ENCODE results near the gene DTNB.

DTNB gene

GRCh38 chr2:25499157-25499556 is 174.2 kb downstream of the DTNB start:
- no peak overlapping the region for H3K4me2 ChIP-seq
- TF ChIP-seq Cebpa-rat (IDR thresholded peaks at IDR 0.05), result no peak

GRCh38 chr2:25497918-25498407 is 175.4 kb downstream of the DTNB start:
- Histone ChIP-seq H3K9ac (no peak overlapping the region), H3K4me3 (no peak overlapping the region), H3K27ac (no peak overlapping the region), H3K4me2 (no peak overlapping the region), H3K36me3 (peaks cover 8% of the 10 kb centered on the region; the same call in 1 of the 2 replicates), H3K4me1 (peaks cover 10% of the 10 kb centered on the region), H4K20me1 (no peaks in the 10 kb centered on the region), H3K9me3 (no peaks in the 10 kb centered on the region), H3K27me3 (no peaks in the 10 kb centered on the region)
- no peak for TF ChIP-seq Cebpa-rat (IDR thresholded peaks at IDR 0.05)

More at GRCh38 chr2:25499157-25499556, 174.2 kb downstream of the DTNB start:
- Histone ChIP-seq H3K9me3 (no peaks in the 10 kb centered on the region), H3K4me3 (no peak overlapping the region), H3K27me3 (no peaks in the 10 kb centered on the region), H3K9ac (no peak overlapping the region), H3K36me3 (peaks cover 8% of the 10 kb centered on the region; the same call in 1 of the 2 replicates), H4K20me1 (no peaks in the 10 kb centered on the region), H3K4me1 (peaks cover 10% of the 10 kb centered on the region), H3K27ac (no peak overlapping the region)

GRCh38 chr2:25497229-25497917 is 176.0 kb downstream of the DTNB start:
- H3K4me3 ChIP-seq, result no peak overlapping the region
- no peak overlapping the region for H3K4me2 ChIP-seq
- H3K27ac ChIP-seq, result no peak overlapping the region
- peaks cover 10% of the 10 kb centered on the region for H3K4me1 ChIP-seq
- no peak for TF ChIP-seq Cebpa-rat (IDR thresholded peaks at IDR 0.05)
- H3K36me3 ChIP-seq, result peaks cover 8% of the 10 kb centered on the region; the same call in 1 of the 2 replicates
- no peaks in the 10 kb centered on the region for H3K9me3 ChIP-seq
- H3K9ac ChIP-seq, result no peak overlapping the region
- no peaks in the 10 kb centered on the region for H4K20me1 ChIP-seq
- no peaks in the 10 kb centered on the region for H3K27me3 ChIP-seq

- Histone ChIP-seq H3K27ac (no peak overlapping the region), H3K9me3 (no peaks in the 10 kb centered on the region), H3K36me3 (peaks cover 8% of the 10 kb centered on the region; the same call in 1 of the 2 replicates), H4K20me1 (no peaks in the 10 kb centered on the region), H3K9ac (no peak overlapping the region), H3K27me3 (no peaks in the 10 kb centered on the region), H3K4me2 (no peak overlapping the region), H3K4me1 (peaks cover 10% of the 10 kb centered on the region), H3K4me3 (no peak overlapping the region)
- no peak for TF ChIP-seq Cebpa-rat (IDR thresholded peaks at IDR 0.05)
Observed at GRCh38 chr2:25494616-25495015, 178.8 kb downstream of the DTNB start.

GRCh38 chr2:25493207-25493606 is 180.2 kb downstream of the DTNB start:
- Histone ChIP-seq H3K9ac (no peak overlapping the region), H3K27ac (no peak overlapping the region), H3K4me1 (peaks cover 10% of the 10 kb centered on the region), H3K27me3 (no peaks in the 10 kb centered on the region), H4K20me1 (no peaks in the 10 kb centered on the region), H3K4me3 (no peak overlapping the region), H3K9me3 (no peaks in the 10 kb centered on the region), H3K4me2 (no peak overlapping the region), H3K36me3 (peaks cover 5% of the 10 kb centered on the region; the same call in 1 of the 2 replicates)
- TF ChIP-seq Cebpa-rat (IDR thresholded peaks at IDR 0.05), result no peak

- Histone ChIP-seq H3K36me3 (peaks cover 5% of the 10 kb centered on the region; the same call in 1 of the 2 replicates), H3K4me1 (peaks cover 10% of the 10 kb centered on the region), H3K9ac (no peak overlapping the region), H4K20me1 (no peaks in the 10 kb centered on the region), H3K27me3 (no peaks in the 10 kb centered on the region), H3K4me3 (no peak overlapping the region), H3K27ac (no peak overlapping the region), H3K9me3 (no peaks in the 10 kb centered on the region), H3K4me2 (no peak overlapping the region)
- TF ChIP-seq Cebpa-rat (IDR thresholded peaks at IDR 0.05), result no peak
Observed at GRCh38 chr2:25492726-25493125, 180.7 kb downstream of the DTNB start.

GRCh38 chr2:25491966-25492532 is 181.3 kb downstream of the DTNB start:
- Histone ChIP-seq H3K4me3 (no peak overlapping the region), H3K9ac (no peak overlapping the region), H3K4me1 (peaks cover 10% of the 10 kb centered on the region), H3K36me3 (peaks cover 3% of the 10 kb centered on the region; the same call in 1 of the 2 replicates), H3K27ac (no peak overlapping the region), H3K9me3 (no peaks in the 10 kb centered on the region), H3K4me2 (no peak overlapping the region), H4K20me1 (no peaks in the 10 kb centered on the region), H3K27me3 (no peaks in the 10 kb centered on the region)
- TF ChIP-seq Cebpa-rat (IDR thresholded peaks at IDR 0.05), result no peak

GRCh38 chr2:25491003-25491696 is 182.2 kb downstream of the DTNB start:
- Histone ChIP-seq H3K9ac (no peak overlapping the region), H3K27ac (no peak overlapping the region), H4K20me1 (no peaks in the 10 kb centered on the region), H3K4me1 (peaks cover 9% of the 10 kb centered on the region), H3K36me3 (peaks cover 2% of the 10 kb centered on the region; the same call in 1 of the 2 replicates), H3K9me3 (no peaks in the 10 kb centered on the region), H3K4me2 (no peak overlapping the region), H3K4me3 (no peak overlapping the region), H3K27me3 (no peaks in the 10 kb centered on the region)
- no peak for TF ChIP-seq Cebpa-rat (IDR thresholded peaks at IDR 0.05)

- H3K27ac ChIP-seq, result no peak overlapping the region
- no peak for TF ChIP-seq Cebpa-rat (IDR thresholded peaks at IDR 0.05)
- H3K9ac ChIP-seq, result no peak overlapping the region
- no peaks in the 10 kb centered on the region for H4K20me1 ChIP-seq
- peaks cover 3% of the 10 kb centered on the region; the same call in 1 of the 2 replicates for H3K36me3 ChIP-seq
- no peak overlapping the region for H3K4me2 ChIP-seq
- no peak overlapping the region for H3K4me3 ChIP-seq
- no peaks in the 10 kb centered on the region for H3K9me3 ChIP-seq
- H3K27me3 ChIP-seq, result no peaks in the 10 kb centered on the region
- no peaks in the 10 kb centered on the region; the same call in 1 of the 2 replicates for H3K4me1 ChIP-seq
Observed at GRCh38 chr2:25490217-25490616, 183.2 kb downstream of the DTNB start.

- H3K36me3 ChIP-seq, result peaks cover 3% of the 10 kb centered on the region; the same call in 1 of the 2 replicates
- no peaks in the 10 kb centered on the region for H3K9me3 ChIP-seq
- H4K20me1 ChIP-seq, result no peaks in the 10 kb centered on the region
- H3K27me3 ChIP-seq, result no peaks in the 10 kb centered on the region
- no peaks in the 10 kb centered on the region for H3K4me1 ChIP-seq
- no peak overlapping the region for H3K27ac ChIP-seq
- no peak for TF ChIP-seq Cebpa-rat (IDR thresholded peaks at IDR 0.05)
- H3K9ac ChIP-seq, result no peak overlapping the region
- H3K4me2 ChIP-seq, result no peak overlapping the region
- no peak overlapping the region for H3K4me3 ChIP-seq
Observed at GRCh38 chr2:25489631-25490030, 183.7 kb downstream of the DTNB start.

All from BLaER1 (cell line).